Gastrocnemius medialis (tissue), 4 donors: ENCODE data around the gene HERPUD1.

Source experiments
- CTCF ChIP-seq, 5 experiments: fragments of 450-650 bp in 3 of 5; fragments of 200-600 bp in 2 of 5; sonication (generic) in 2 of 5; IDR thresholded peaks in 4 of 5; conservative IDR thresholded peaks in 1 of 5; 1 replicate in 4 of 5; 2 replicates in 1 of 5; pipeline ENCODE4 v1.5.1; 2016 to 2019; ENCODE audit warnings: antibody characterized with exemption in 5 of 5, mild to moderate bottlenecking in 3 of 5, moderate library complexity in 3 of 5
- POLR2A ChIP-seq, 2 donors: fragments of 450-650 bp; IDR thresholded peaks; one replicate each; pipeline ENCODE4 v1.6.1; 2017; ENCODE audit warnings: antibody characterized with exemption in 2 of 2, mild to moderate bottlenecking in 2 of 2, moderate library complexity in 2 of 2

- TF ChIP-seq CTCF (IDR thresholded peaks at IDR 0.05 in 4 of 5, conservative IDR thresholded peaks at IDR 0.05 in 1 of 5) (no peak), POLR2A (IDR thresholded peaks at IDR 0.05) (no peak)
Measured at GRCh38 chr16:56987692-56988091, 55.8 kb downstream of the HERPUD1 start.
